SK-N-SH (cell line): Measurements from ENCODE around the gene TAS1R3. TPM values are rescaled to one million over a fixed set of nuclear protein-coding genes. Genes with fewer than 3 reads are reported as not detected.
A peak's percentile ranks its signal among the peaks of the same experiment; 100 is the strongest.

Experiments
- CTCF ChIA-PET: fragments of 300-600, 350-600 bp; formaldehyde crosslinking; extraction: SDS; loops from one replicate; lab custom pipeline; 2021; lab: Yijun Ruan, JAX
- POLR2A ChIA-PET: fragments of 350-600 bp; sonication (Branson Sonifier 250); formaldehyde crosslinking; extraction: SDS; loops from one replicate; lab custom pipeline; 2020; ENCODE audit warnings: antibody characterized with exemption, inconsistent platforms; lab: Yijun Ruan, JAX
- DNase-seq: peaks from one replicate; pipeline ENCODE4 v3.0.0; 2012
- H2AFZ ChIP-seq: fragments of 200-600 bp; sonication (generic); 2 replicates; pipeline ENCODE4 v1.8.1; 2016; ENCODE audit warnings: antibody characterized with exemption, mild to moderate bottlenecking, low read depth
- H3F3A ChIP-seq: fragments of 200-600 bp; sonication (generic); replicated peaks from 2 replicates; pipeline ENCODE3; 2016; ENCODE audit warnings: antibody characterized with exemption, mild to moderate bottlenecking; ENCODE audit not compliant: insufficient read depth
- H3K27ac ChIP-seq, 2 experiments: fragments of 200-500 bp in 1 of 2; fragments of 200-600 bp in 1 of 2; sonication (Bioruptor generic) in 1 of 2; sonication (generic), shearing (Covaris generic) in 1 of 2; 2 replicates each; pipeline versions ENCODE4 v1.5.1 to v1.6.1; 2014 to 2016; ENCODE audit warnings: low read depth in 2 of 2, inconsistent platforms in 1 of 2, low read length in 1 of 2, mild to moderate bottlenecking in 1 of 2, mixed read lengths in 1 of 2
- H3K27me3 ChIP-seq: fragments of 200-600 bp; sonication (generic), shearing (Covaris generic); 2 replicates; pipeline ENCODE4 v1.6.1; 2016; ENCODE audit warnings: mixed run types; ENCODE audit not compliant: insufficient read depth
- H3K36me3 ChIP-seq, 2 experiments: fragments of 200-500 bp in 1 of 2; fragments of 200-600 bp in 1 of 2; sonication (Bioruptor generic) in 1 of 2; sonication (generic) in 1 of 2; replicated peaks in 1 of 2; 2 replicates each; pipeline versions ENCODE3 to v1.5.1; 2014 to 2016; ENCODE audit warnings: low read length in 1 of 2, mild to moderate bottlenecking in 1 of 2; ENCODE audit not compliant: insufficient read depth in 2 of 2, control insufficient read depth in 1 of 2
- H3K4me1 ChIP-seq, 2 experiments: fragments of 200-500 bp in 1 of 2; fragments of 200-600 bp in 1 of 2; sonication (Bioruptor generic) in 1 of 2; sonication (generic), shearing (Covaris generic) in 1 of 2; 2 replicates each; pipeline versions ENCODE4 v1.5.1 to v1.6.1; 2014 to 2016; ENCODE audit warnings: low read depth in 1 of 2, low read length in 1 of 2, mixed run types in 1 of 2; ENCODE audit not compliant: insufficient read depth in 2 of 2, control insufficient read depth in 1 of 2
- H3K4me2 ChIP-seq: fragments of 200-600 bp; sonication (generic), shearing (Covaris generic); 2 replicates; pipeline ENCODE4 v1.6.1; 2017; ENCODE audit warnings: mixed run types
- H3K4me3 ChIP-seq, 2 experiments: fragments of 200-500 bp in 1 of 2; fragments of 200-600 bp in 1 of 2; sonication (Bioruptor generic) in 1 of 2; sonication (generic), shearing (Covaris generic) in 1 of 2; 2 replicates each; pipeline versions ENCODE4 v1.5.1 to v1.8.1; 2014 to 2016; ENCODE audit warnings: low read depth in 2 of 2, inconsistent platforms in 1 of 2, low read length in 1 of 2, mild to moderate bottlenecking in 1 of 2, mixed read lengths in 1 of 2, moderate library complexity in 1 of 2
- H3K79me2 ChIP-seq: fragments of 200-600 bp; sonication (generic); 2 replicates; pipeline ENCODE4 v1.8.1; 2017; ENCODE audit warnings: mild to moderate bottlenecking; ENCODE audit not compliant: insufficient read depth
- H3K9ac ChIP-seq: fragments of 200-600 bp; sonication (generic); 2 replicates; pipeline ENCODE4 v1.6.1; 2017; ENCODE audit warnings: mixed run types
- H3K9me2 ChIP-seq: fragments of 200-600 bp; sonication (generic); 2 replicates; pipeline ENCODE4 v1.6.1; 2017; ENCODE audit warnings: mixed run types
- H3K9me3 ChIP-seq: fragments of 200-600 bp; sonication (generic); 2 replicates; pipeline ENCODE4 v1.6.1; 2017; ENCODE audit warnings: mixed run types, mild to moderate bottlenecking, moderate library complexity
- H4K20me1 ChIP-seq: fragments of 200-600 bp; sonication (generic); 2 replicates; pipeline ENCODE4 v1.6.1; 2017; ENCODE audit warnings: mild to moderate bottlenecking, mixed run types; ENCODE audit not compliant: insufficient read depth
- CTCF ChIP-seq: fragments of 200-600 bp; sonication (generic); IDR thresholded peaks from 2 replicates; pipeline ENCODE4 v1.6.1; 2017; ENCODE audit warnings: antibody characterized with exemption, mild to moderate bottlenecking, moderate library complexity
- ELF1 ChIP-seq: IDR thresholded peaks from 2 replicates; pipeline ENCODE4 v1.4.0; 2012
- EZH2phosphoT487 ChIP-seq: fragments of 200-600 bp; sonication (generic); IDR thresholded peaks from 2 replicates; pipeline ENCODE4 v1.6.1; 2017; ENCODE audit warnings: low read depth, mixed run types, mild to moderate bottlenecking, antibody characterized with exemption, moderate library complexity, borderline replicate concordance
- FOSL2 ChIP-seq: IDR thresholded peaks from 2 replicates; pipeline ENCODE4 v1.4.0; 2012; ENCODE audit warnings: low read depth, mild to moderate bottlenecking, moderate library complexity, borderline replicate concordance
- GABPA ChIP-seq: IDR thresholded peaks from 2 replicates; pipeline ENCODE4 v1.4.0; 2012; ENCODE audit warnings: low read depth, mild to moderate bottlenecking
- GATA2 ChIP-seq: sonication (generic); formaldehyde crosslinking; IDR thresholded peaks from 2 replicates; pipeline ENCODE4 v1.5.0; 2020; ENCODE audit warnings: mild to moderate bottlenecking, missing genetic modification reagents
- NRF1 ChIP-seq: IDR thresholded peaks from 2 replicates; pipeline ENCODE4 v1.6.1; 2012; ENCODE audit warnings: low read depth, mild to moderate bottlenecking, low read length
- RAD21 ChIP-seq: IDR thresholded peaks from 2 replicates; pipeline ENCODE4 v1.6.1; 2012; ENCODE audit warnings: mild to moderate bottlenecking, low read length
- REST ChIP-seq: IDR thresholded peaks from 2 replicates; pipeline ENCODE4 v1.6.1; 2012; ENCODE audit warnings: mild to moderate bottlenecking, low read depth, low read length, moderate library complexity
- SIN3A ChIP-seq: IDR thresholded peaks from 2 replicates; pipeline ENCODE4 v1.6.1; 2012; ENCODE audit warnings: low read depth, mild to moderate bottlenecking, low read length, moderate library complexity, borderline replicate concordance
- SMC3 ChIP-seq: IDR thresholded peaks from 2 replicates; pipeline ENCODE4 v1.6.1; 2012; ENCODE audit warnings: low read depth, low read length, improper control_type of control experiment
- USF1 ChIP-seq: IDR thresholded peaks from 2 replicates; pipeline ENCODE4 v1.4.0; 2012; ENCODE audit warnings: low read depth, borderline replicate concordance
- ZBTB33 ChIP-seq: IDR thresholded peaks from 2 replicates; pipeline ENCODE4 v1.4.0; 2012; ENCODE audit warnings: low read depth, borderline replicate concordance
- WGBS: methylation state at CpG from one replicate; pipeline ENCODE4 v1.1.6; 2017; ENCODE audit warnings: low lambda C conversion rate; 5-methylcytosine and 5-hydroxymethylcytosine counted together
- polyA plus RNA-seq, 3 experiments: library from polyadenylated mRNA; depleted of rRNA; stranded (reverse); fragments of >200 nt; gene quantifications; 2 replicates each; pipeline ENCODE4 v1.2.3, GENCODE V29; 2012

The TAS1R3 gene
- polyA plus RNA-seq, 1 of the 3 experiments (the other 2 are of a cell fraction): 0.08 TPM

GRCh38 chr1:1290238-1290731 lies 40.8 kb upstream of the TAS1R3 start:
- no peaks in the 10 kb centered on the region for H3F3A ChIP-seq
- POLR2A ChIA-PET: interaction anchor here (1.0 kb wide), 2 partner anchors 8 to 168 kb away, joined by 3 to 4 read pairs; no protein-coding TSS in a partner anchor
- no peak overlapping the region for H3K4me2 ChIP-seq
- no peaks in the 10 kb centered on the region for H3K9me2 ChIP-seq
- peaks cover 0 to 6% of the 10 kb centered on the region in 2 experiments; a peak in 1 of 4 replicates for H3K4me1 ChIP-seq
- peaks cover 0 to 12% of the 10 kb centered on the region in 2 experiments for H3K36me3 ChIP-seq
- H3K4me3 ChIP-seq: no peak overlapping the region
- TF ChIP-seq REST: no peak
- no peak for TF ChIP-seq USF1
- no peak for TF ChIP-seq EZH2phosphoT487
- no peak for TF ChIP-seq GABPA
- TF ChIP-seq FOSL2: no peak
- TF ChIP-seq CTCF: peak; percentile 41
- no peak for TF ChIP-seq ZBTB33
- peak; percentile 46; the same call in 1 of the 2 replicates for TF ChIP-seq SMC3
- no peak for TF ChIP-seq SIN3A
- no peak for TF ChIP-seq ELF1
- no peak for TF ChIP-seq NRF1
- no peak for TF ChIP-seq GATA2
- TF ChIP-seq RAD21: peak; percentile 43
- H3K27me3 ChIP-seq: no peaks in the 10 kb centered on the region
- 92% methylated on average over 6 of the region's 15 CpGs for WGBS
- peak; percentile 89 for DNase-seq
- no peaks in the 10 kb centered on the region for H4K20me1 ChIP-seq
- no peak overlapping the region for H2AFZ ChIP-seq
- no peak overlapping the region for H3K9ac ChIP-seq
- no peaks in the 10 kb centered on the region for H3K79me2 ChIP-seq
- CTCF ChIA-PET: interaction anchor here (0.6 to 7.3 kb wide), 19 partner anchors 8 to 309 kb away, joined by 3 to 131 read pairs (median 3); partner anchors contain the start of gene UBE2J2
- no peak overlapping the region for H3K27ac ChIP-seq
- H3K9me3 ChIP-seq: no peaks in the 10 kb centered on the region
